ENCODE measurements around the gene KRIT1. TPM values are rescaled to one million over a fixed set of nuclear protein-coding genes. Genes with fewer than 3 reads are reported as not detected.

Gene KRIT1
- total RNA-seq, 1 experiment from 2014 or later: 34.1 TPM

DNA sequence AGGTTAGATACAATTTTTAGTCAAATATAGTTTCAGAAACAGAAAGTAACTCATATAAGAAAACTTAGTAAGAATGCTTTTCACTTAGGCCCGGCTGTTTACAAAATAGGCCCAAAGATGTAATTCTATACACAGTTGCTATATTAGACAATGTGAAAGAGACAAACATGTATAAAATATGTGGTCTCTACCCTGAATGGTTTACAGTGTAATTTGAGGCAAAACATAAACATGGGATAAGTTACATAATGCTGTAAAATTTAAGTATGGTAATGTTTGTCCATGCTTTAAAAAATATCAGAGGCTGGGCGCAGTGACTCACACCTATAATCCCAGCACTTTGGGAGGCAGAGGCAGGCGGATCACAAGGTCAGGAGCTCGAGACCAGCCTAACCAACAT, 18.7 kb downstream of the KRIT1 start:
- H3K4me1 Mint-ChIP-seq: no peaks in the 10 kb centered on the region
- no peak for ATAC-seq
- H3K9me3 Mint-ChIP-seq: peaks cover 13% of the 10 kb centered on the region
- peaks cover 50% of the 10 kb centered on the region for H3K36me3 Mint-ChIP-seq
- ChIA-PET POLR2A (no interaction called here), CTCF (no interaction called here)
- no peak for DNase-seq (ENCODE audit: low spot score)
- no peak overlapping the region for H3K4me3 Mint-ChIP-seq
- no peaks in the 10 kb centered on the region for H3K27me3 Mint-ChIP-seq (ENCODE audit: low read depth)
- no peak overlapping the region for H3K27ac Mint-ChIP-seq
- TF ChIP-seq, protein P1, sequence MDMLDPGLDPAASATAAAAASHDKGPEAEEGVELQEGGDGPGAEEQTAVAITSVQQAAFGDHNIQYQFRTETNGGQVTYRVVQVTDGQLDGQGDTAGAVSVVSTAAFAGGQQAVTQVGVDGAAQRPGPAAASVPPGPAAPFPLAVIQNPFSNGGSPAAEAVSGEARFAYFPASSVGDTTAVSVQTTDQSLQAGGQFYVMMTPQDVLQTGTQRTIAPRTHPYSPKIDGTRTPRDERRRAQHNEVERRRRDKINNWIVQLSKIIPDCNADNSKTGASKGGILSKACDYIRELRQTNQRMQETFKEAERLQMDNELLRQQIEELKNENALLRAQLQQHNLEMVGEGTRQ (CRISPR knock-in tag; IDR thresholded peaks at IDR 0.05): no peak
- TF ChIP-seq JUN (CRISPR knock-in tag; IDR thresholded peaks at IDR 0.05) (no peak), PRRX2 (CRISPR knock-in tag; IDR thresholded peaks at IDR 0.05) (no peak), TP53 (CRISPR knock-in tag; IDR thresholded peaks at IDR 0.05) (no peak), NR1H2 (CRISPR knock-in tag; IDR thresholded peaks at IDR 0.05) (no peak), MYBL2 (CRISPR knock-in tag; IDR thresholded peaks at IDR 0.05) (no peak)

DNA sequence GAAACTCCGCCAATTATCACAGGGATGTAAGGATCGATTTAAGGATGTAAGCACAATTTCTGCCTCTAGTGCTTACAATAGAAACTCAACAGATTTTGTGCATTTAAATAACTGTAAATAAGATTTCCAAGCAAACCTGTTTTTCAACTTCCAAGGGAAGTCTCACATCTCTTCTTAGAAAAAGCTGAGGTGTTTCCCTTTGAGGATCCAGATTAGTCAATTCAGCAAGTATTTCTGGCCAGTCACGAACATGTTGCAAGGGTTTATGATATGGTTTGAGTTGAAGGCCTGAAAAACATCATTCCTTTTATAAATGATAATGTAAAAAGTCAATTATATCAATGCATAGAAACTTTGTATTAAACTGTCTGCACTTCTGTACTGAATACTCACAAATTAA, 23.9 kb downstream of the KRIT1 start:
- H3K36me3 Mint-ChIP-seq: peaks cover 50% of the 10 kb centered on the region
- POLR2A ChIA-PET: no interaction called here

DNA sequence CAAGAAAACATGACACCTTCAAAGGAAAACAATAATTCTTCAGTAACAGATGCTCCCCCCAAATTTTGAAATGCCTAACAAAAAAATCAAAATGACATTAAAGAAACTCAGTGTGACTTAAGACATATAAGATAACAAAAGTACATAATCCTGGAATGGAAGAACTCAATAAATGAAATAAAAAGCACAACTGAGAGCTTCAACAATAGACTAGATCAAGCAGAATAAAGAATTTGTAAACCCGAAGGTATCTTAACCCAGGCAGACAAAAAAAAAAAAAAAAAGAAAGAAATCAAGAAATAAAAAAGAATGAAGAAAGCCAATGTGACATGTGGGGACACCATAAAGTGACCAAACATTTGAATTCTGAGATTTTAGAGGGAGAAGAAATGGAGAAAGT, 39.0 kb downstream of the KRIT1 start:
- H3K27ac Mint-ChIP-seq: no peak overlapping the region
- POLR2A ChIA-PET: interaction anchor here (0.7 kb wide), 1 partner anchor 12 kb away, joined by 4 read pairs; no protein-coding TSS in a partner anchor
- CTCF ChIA-PET: no interaction called here
- no peaks in the 10 kb centered on the region for H3K27me3 Mint-ChIP-seq (ENCODE audit: low read depth)
- TF ChIP-seq ZBTB21 (CRISPR knock-in tag; IDR thresholded peaks at IDR 0.05; ENCODE audit: borderline replicate concordance) (no peak), EMX1 (CRISPR knock-in tag; IDR thresholded peaks at IDR 0.05) (no peak), HMGA2 (CRISPR knock-in tag; IDR thresholded peaks at IDR 0.05) (no peak), TEAD4 (CRISPR knock-in tag; IDR thresholded peaks at IDR 0.05) (no peak), CBFB (CRISPR knock-in tag; IDR thresholded peaks at IDR 0.05; ENCODE audit: low read depth) (no peak)
- TF ChIP-seq, protein P2, sequence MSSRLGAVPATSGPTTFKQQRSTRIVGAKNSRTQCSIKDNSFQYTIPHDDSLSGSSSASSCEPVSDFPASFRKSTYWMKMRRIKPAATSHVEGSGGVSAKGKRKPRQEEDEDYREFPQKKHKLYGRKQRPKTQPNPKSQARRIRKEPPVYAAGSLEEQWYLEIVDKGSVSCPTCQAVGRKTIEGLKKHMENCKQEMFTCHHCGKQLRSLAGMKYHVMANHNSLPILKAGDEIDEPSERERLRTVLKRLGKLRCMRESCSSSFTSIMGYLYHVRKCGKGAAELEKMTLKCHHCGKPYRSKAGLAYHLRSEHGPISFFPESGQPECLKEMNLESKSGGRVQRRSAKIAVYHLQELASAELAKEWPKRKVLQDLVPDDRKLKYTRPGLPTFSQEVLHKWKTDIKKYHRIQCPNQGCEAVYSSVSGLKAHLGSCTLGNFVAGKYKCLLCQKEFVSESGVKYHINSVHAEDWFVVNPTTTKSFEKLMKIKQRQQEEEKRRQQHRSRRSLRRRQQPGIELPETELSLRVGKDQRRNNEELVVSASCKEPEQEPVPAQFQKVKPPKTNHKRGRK (CRISPR knock-in tag; IDR thresholded peaks at IDR 0.05; ENCODE audit: borderline replicate concordance): no peak
- TF ChIP-seq, protein P3, sequence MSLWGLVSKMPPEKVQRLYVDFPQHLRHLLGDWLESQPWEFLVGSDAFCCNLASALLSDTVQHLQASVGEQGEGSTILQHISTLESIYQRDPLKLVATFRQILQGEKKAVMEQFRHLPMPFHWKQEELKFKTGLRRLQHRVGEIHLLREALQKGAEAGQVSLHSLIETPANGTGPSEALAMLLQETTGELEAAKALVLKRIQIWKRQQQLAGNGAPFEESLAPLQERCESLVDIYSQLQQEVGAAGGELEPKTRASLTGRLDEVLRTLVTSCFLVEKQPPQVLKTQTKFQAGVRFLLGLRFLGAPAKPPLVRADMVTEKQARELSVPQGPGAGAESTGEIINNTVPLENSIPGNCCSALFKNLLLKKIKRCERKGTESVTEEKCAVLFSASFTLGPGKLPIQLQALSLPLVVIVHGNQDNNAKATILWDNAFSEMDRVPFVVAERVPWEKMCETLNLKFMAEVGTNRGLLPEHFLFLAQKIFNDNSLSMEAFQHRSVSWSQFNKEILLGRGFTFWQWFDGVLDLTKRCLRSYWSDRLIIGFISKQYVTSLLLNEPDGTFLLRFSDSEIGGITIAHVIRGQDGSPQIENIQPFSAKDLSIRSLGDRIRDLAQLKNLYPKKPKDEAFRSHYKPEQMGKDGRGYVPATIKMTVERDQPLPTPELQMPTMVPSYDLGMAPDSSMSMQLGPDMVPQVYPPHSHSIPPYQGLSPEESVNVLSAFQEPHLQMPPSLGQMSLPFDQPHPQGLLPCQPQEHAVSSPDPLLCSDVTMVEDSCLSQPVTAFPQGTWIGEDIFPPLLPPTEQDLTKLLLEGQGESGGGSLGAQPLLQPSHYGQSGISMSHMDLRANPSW (CRISPR knock-in tag; conservative IDR thresholded peaks at IDR 0.05; ENCODE audit: low read depth): no peak
- TF ChIP-seq, protein P4, sequence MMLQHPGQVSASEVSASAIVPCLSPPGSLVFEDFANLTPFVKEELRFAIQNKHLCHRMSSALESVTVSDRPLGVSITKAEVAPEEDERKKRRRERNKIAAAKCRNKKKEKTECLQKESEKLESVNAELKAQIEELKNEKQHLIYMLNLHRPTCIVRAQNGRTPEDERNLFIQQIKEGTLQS (CRISPR knock-in tag; conservative IDR thresholded peaks at IDR 0.05): no peak
- TF ChIP-seq, protein P5, sequence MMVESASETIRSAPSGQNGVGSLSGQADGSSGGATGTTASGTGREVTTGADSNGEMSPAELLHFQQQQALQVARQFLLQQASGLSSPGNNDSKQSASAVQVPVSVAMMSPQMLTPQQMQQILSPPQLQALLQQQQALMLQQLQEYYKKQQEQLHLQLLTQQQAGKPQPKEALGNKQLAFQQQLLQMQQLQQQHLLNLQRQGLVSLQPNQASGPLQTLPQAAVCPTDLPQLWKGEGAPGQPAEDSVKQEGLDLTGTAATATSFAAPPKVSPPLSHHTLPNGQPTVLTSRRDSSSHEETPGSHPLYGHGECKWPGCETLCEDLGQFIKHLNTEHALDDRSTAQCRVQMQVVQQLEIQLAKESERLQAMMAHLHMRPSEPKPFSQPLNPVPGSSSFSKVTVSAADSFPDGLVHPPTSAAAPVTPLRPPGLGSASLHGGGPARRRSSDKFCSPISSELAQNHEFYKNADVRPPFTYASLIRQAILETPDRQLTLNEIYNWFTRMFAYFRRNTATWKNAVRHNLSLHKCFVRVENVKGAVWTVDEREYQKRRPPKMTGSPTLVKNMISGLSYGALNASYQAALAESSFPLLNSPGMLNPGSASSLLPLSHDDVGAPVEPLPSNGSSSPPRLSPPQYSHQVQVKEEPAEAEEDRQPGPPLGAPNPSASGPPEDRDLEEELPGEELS (CRISPR knock-in tag; IDR thresholded peaks at IDR 0.05): no peak
- TF ChIP-seq, protein P6, sequence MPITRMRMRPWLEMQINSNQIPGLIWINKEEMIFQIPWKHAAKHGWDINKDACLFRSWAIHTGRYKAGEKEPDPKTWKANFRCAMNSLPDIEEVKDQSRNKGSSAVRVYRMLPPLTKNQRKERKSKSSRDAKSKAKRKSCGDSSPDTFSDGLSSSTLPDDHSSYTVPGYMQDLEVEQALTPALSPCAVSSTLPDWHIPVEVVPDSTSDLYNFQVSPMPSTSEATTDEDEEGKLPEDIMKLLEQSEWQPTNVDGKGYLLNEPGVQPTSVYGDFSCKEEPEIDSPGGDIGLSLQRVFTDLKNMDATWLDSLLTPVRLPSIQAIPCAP (CRISPR knock-in tag; IDR thresholded peaks at IDR 0.05): no peak
- peaks cover 22% of the 10 kb centered on the region for H3K36me3 Mint-ChIP-seq
- H3K4me3 Mint-ChIP-seq: no peak overlapping the region
- H3K9me3 Mint-ChIP-seq: no peaks in the 10 kb centered on the region
- DNase-seq (ENCODE audit: low spot score): no peak
- no peak for ATAC-seq
- H3K4me1 Mint-ChIP-seq: no peaks in the 10 kb centered on the region

More for the DNA sequence above, 23.9 kb downstream of the KRIT1 start:
- Mint-ChIP-seq H3K9me3 (no peaks in the 10 kb centered on the region), H3K4me3 (no peak overlapping the region), H3K27ac (no peak overlapping the region), H3K27me3 (ENCODE audit: low read depth) (no peaks in the 10 kb centered on the region), H3K4me1 (no peaks in the 10 kb centered on the region)
- no peak for TF ChIP-seq SMAD4 (CRISPR knock-in tag; IDR thresholded peaks at IDR 0.05)
- no peak for TF ChIP-seq MYBL2 (CRISPR knock-in tag; IDR thresholded peaks at IDR 0.05)
- TF ChIP-seq FOXK1 (CRISPR knock-in tag; IDR thresholded peaks at IDR 0.05): no peak
- TF ChIP-seq ZNF263 (CRISPR knock-in tag; IDR thresholded peaks at IDR 0.05; ENCODE audit: low read depth): no peak
- TF ChIP-seq ZNF317 (CRISPR knock-in tag; IDR thresholded peaks at IDR 0.05; ENCODE audit: borderline replicate concordance, low read depth): no peak
- TF ChIP-seq HMGA2 (CRISPR knock-in tag; IDR thresholded peaks at IDR 0.05): no peak
- TF ChIP-seq, protein P7, sequence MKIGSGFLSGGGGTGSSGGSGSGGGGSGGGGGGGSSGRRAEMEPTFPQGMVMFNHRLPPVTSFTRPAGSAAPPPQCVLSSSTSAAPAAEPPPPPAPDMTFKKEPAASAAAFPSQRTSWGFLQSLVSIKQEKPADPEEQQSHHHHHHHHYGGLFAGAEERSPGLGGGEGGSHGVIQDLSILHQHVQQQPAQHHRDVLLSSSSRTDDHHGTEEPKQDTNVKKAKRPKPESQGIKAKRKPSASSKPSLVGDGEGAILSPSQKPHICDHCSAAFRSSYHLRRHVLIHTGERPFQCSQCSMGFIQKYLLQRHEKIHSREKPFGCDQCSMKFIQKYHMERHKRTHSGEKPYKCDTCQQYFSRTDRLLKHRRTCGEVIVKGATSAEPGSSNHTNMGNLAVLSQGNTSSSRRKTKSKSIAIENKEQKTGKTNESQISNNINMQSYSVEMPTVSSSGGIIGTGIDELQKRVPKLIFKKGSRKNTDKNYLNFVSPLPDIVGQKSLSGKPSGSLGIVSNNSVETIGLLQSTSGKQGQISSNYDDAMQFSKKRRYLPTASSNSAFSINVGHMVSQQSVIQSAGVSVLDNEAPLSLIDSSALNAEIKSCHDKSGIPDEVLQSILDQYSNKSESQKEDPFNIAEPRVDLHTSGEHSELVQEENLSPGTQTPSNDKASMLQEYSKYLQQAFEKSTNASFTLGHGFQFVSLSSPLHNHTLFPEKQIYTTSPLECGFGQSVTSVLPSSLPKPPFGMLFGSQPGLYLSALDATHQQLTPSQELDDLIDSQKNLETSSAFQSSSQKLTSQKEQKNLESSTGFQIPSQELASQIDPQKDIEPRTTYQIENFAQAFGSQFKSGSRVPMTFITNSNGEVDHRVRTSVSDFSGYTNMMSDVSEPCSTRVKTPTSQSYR (CRISPR knock-in tag; IDR thresholded peaks at IDR 0.05): no peak
- TF ChIP-seq, protein P8, sequence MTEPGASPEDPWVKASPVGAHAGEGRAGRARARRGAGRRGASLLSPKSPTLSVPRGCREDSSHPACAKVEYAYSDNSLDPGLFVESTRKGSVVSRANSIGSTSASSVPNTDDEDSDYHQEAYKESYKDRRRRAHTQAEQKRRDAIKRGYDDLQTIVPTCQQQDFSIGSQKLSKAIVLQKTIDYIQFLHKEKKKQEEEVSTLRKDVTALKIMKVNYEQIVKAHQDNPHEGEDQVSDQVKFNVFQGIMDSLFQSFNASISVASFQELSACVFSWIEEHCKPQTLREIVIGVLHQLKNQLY (CRISPR knock-in tag; IDR thresholded peaks at IDR 0.05): no peak
- TF ChIP-seq MXD4 (CRISPR knock-in tag; IDR thresholded peaks at IDR 0.05; ENCODE audit: borderline replicate concordance): no peak
- TF ChIP-seq ZNF219 (CRISPR knock-in tag; IDR thresholded peaks at IDR 0.05; ENCODE audit: borderline replicate concordance): no peak
- CTCF ChIA-PET: no interaction called here
- ATAC-seq: no peak
- DNase-seq (ENCODE audit: low spot score): no peak
